ENCODE measurements around the gene NR5A2. TPM values are rescaled to one million over a fixed set of nuclear protein-coding genes. Genes with fewer than 3 reads are reported as not detected.

NR5A2 gene
- total RNA-seq, 3 donors from 2014 or later: 32.7 to 75.3 (median 47.9) TPM

DNA sequence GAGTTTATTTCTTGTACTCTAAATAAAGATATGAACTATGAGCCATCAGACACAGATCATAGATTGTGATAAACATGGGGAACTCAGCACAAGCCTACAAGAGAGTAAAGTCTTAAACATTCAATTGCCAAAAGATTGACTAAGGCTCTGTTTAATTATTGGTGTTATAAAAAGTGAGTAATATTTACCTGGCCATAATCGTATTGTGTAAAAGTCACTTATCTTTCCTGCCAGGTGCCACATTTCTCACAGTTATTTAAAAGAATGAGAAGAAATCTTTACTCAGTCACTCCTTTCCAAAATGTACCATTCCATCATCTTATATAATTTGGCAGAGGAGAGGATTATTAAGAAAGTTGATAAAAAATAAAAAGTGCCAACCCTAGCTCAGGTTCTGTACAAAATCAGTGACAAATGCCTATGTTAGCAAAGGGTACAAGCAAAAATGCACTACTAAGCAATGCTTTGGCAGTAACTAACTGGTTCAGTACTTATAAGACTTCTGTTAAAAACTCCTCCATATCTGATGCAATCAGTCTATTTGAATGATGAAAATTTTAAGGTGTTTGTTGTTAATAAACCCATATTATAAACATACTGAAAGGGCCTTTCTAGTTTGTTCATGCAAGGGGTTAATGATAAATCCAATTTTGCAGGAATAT, 5.8 kb upstream of the NR5A2 start:
- Histone ChIP-seq H3K36me3 (ENCODE audit: low read depth) (no peaks in the 10 kb centered on the region), H3K4me3 (no peak overlapping the region), H3K9me3 (no peaks in the 10 kb centered on the region), H3K4me1 (ENCODE audit: low read depth) (peaks cover 7% of the 10 kb centered on the region)
- peak; percentile 96 for ATAC-seq
- no peak for TF ChIP-seq CTCF (IDR thresholded peaks at IDR 0.05)
- intact Hi-C loops (cut with DNase I, micrococcal nuclease): no loop called here
- no peak for DNase-seq

GRCh38 chr1:200022239-200022804, 5.2 kb upstream of the NR5A2 start:
- ATAC-seq (peak; percentile 33), DNase-seq (no peak)
- Histone ChIP-seq H3K4me1 (ENCODE audit: low read depth) (peaks cover 10% of the 10 kb centered on the region), H3K36me3 (ENCODE audit: low read depth) (no peaks in the 10 kb centered on the region), H3K4me3 (no peak overlapping the region), H3K9me3 (no peaks in the 10 kb centered on the region)
- intact Hi-C loops (cut with DNase I, micrococcal nuclease): no loop called here
- TF ChIP-seq CTCF (IDR thresholded peaks at IDR 0.05): no peak

GRCh38 chr1:200028586-200029034, 1.1 kb downstream of the NR5A2 start:
- H3K4me3 ChIP-seq: peak overlapping the region; percentile 40
- peak; percentile 56 for ATAC-seq
- intact Hi-C loops (cut with DNase I, micrococcal nuclease): no loop called here
- DNase-seq: peak in 1 of 3 donors; percentile 47
- no peaks in the 10 kb centered on the region for H3K9me3 ChIP-seq
- peaks cover 6% of the 10 kb centered on the region for H3K4me1 ChIP-seq (ENCODE audit: low read depth)
- no peaks in the 10 kb centered on the region for H3K36me3 ChIP-seq (ENCODE audit: low read depth)
- TF ChIP-seq CTCF (IDR thresholded peaks at IDR 0.05): no peak

- H3K4me1 ChIP-seq (ENCODE audit: low read depth): peaks cover 2% of the 10 kb centered on the region
- H3K36me3 ChIP-seq (ENCODE audit: low read depth): no peaks in the 10 kb centered on the region
- peak overlapping the region; percentile 40 for H3K4me3 ChIP-seq
- no peak for TF ChIP-seq CTCF (IDR thresholded peaks at IDR 0.05)
- DNase-seq: peak; percentile 67 to 78 (median 69)
- H3K9me3 ChIP-seq: no peaks in the 10 kb centered on the region
- peak; percentile 69 for ATAC-seq
- intact Hi-C loops (cut with DNase I, micrococcal nuclease): no loop called here
These were observed 1.7 kb downstream of the NR5A2 start for GRCh38 chr1:200029035-200029821.

DNA sequence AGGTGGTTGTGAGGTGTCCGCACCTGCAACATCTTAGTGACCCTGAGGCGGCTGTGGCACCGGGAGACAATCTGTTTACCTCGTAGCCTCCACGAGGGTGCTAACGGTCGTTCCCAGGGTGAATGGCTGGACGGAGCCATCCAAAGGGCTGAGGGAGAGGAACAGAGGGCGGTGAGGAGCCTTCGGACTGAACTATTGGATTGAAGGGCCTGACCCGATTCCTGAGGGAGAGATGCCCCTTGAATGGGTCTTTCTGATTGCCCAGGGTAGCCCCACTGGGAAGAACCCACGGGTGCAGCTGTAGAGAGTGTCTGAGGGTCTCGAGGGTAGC, 2.3 kb downstream of the NR5A2 start:
- TF ChIP-seq CTCF (IDR thresholded peaks at IDR 0.05): no peak
- Histone ChIP-seq H3K4me1 (ENCODE audit: low read depth) (peaks cover 2% of the 10 kb centered on the region), H3K9me3 (no peaks in the 10 kb centered on the region), H3K4me3 (peak overlapping the region; percentile 40), H3K36me3 (ENCODE audit: low read depth) (no peaks in the 10 kb centered on the region)
- ATAC-seq (no peak), DNase-seq (no peak)
- intact Hi-C loops (cut with DNase I, micrococcal nuclease): no loop called here
